ENCODE results near the gene ADARB2. TPM values are rescaled to one million over a fixed set of nuclear protein-coding genes. Genes with fewer than 3 reads are reported as not detected.

The ADARB2 gene
- total RNA-seq, 1 donor from 2014 or later, result 1.2 TPM

GRCh38 chr10:1420661-1421362 lies 316.5 kb downstream of the ADARB2 start:
- intact Hi-C loops (cut with DNase I), result no loop called here
- ATAC-seq (peak; percentile 91), DNase-seq (peak; percentile 82)
- Histone ChIP-seq H3K9me3 (no peaks in the 10 kb centered on the region), H3K27me3 (peaks cover 3% of the 10 kb centered on the region), H3K27ac (no peak overlapping the region), H3K36me3 (no peaks in the 10 kb centered on the region), H3K4me3 (no peak overlapping the region), H3K4me1 (no peaks in the 10 kb centered on the region)
- peak; percentile 62 for TF ChIP-seq CTCF (IDR thresholded peaks at IDR 0.05)

GRCh38 chr10:1419796-1420610 lies 317.3 kb downstream of the ADARB2 start:
- H3K4me3 ChIP-seq, result no peak overlapping the region
- DNase-seq (no peak), ATAC-seq (no peak)

DNA sequence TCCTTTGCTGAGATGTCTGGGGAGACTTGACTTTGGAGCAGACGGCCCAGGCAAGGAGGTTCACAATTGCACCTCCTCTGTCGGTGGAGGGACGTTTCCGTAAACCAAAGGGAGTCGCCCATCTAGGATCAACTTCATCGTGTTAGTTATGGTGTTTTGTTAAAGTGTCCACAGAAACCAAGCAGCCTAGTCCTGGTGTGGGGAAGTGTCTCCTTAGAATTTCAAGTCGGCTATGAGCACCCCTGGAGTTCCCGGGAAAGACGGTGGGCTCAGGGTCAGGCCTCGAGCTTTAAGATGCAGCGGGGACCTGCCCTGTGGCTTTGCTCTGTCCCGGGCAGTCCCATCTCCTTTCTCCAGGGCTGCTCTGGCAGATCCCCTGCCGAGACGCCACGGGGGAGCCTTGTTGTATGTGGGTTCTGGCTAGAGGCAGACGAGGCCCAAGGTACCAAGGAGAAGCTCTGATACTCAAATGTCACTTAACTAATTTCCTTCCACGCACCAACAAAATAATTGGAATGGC lies 319.2 kb downstream of the ADARB2 start:
- no peaks in the 10 kb centered on the region for H3K36me3 ChIP-seq
- H3K9me3 ChIP-seq, result no peaks in the 10 kb centered on the region
- no peak for TF ChIP-seq CTCF (IDR thresholded peaks at IDR 0.05)
- no peak overlapping the region for H3K4me3 ChIP-seq
- H3K27ac ChIP-seq, result no peak overlapping the region
- no peaks in the 10 kb centered on the region for H3K4me1 ChIP-seq
- ATAC-seq (no peak), DNase-seq (no peak)
- H3K27me3 ChIP-seq, result peaks cover 3% of the 10 kb centered on the region
- intact Hi-C loops (cut with DNase I), result no loop called here

More at GRCh38 chr10:1419796-1420610, 317.3 kb downstream of the ADARB2 start:
- TF ChIP-seq CTCF (IDR thresholded peaks at IDR 0.05), result no peak
- intact Hi-C loops (cut with DNase I), result no loop called here
- H3K9me3 ChIP-seq, result no peaks in the 10 kb centered on the region
- H3K27me3 ChIP-seq, result peaks cover 3% of the 10 kb centered on the region
- H3K36me3 ChIP-seq, result no peaks in the 10 kb centered on the region
- no peaks in the 10 kb centered on the region for H3K4me1 ChIP-seq
- no peak overlapping the region for H3K27ac ChIP-seq

DNA sequence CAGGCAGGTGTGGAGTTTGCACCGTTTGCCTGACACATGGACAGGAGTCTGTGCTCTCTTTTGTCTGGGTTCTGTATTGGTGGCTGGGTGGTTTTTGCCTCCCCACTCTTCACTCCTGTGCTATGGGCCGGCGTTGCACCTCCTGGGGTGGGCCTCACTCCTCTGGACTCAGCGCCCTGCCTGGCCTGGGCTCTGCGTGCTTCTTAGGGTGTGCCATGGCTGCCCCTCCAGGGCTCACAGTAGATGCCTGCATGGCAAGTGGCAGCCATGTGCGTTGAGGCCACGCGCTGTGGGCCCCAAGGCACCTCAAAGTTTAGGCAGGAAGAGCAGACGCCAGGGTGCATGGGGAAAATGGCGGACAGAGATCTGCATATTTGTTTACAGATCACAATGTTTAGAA lies 319.8 kb downstream of the ADARB2 start:
- DNase-seq (no peak), ATAC-seq (no peak)
- no peak overlapping the region for H3K4me3 ChIP-seq
- H3K4me1 ChIP-seq, result no peaks in the 10 kb centered on the region
- TF ChIP-seq CTCF (IDR thresholded peaks at IDR 0.05), result no peak
- intact Hi-C loops (cut with DNase I), result no loop called here
- no peaks in the 10 kb centered on the region for H3K9me3 ChIP-seq
- no peaks in the 10 kb centered on the region for H3K36me3 ChIP-seq
- no peak overlapping the region for H3K27ac ChIP-seq
- H3K27me3 ChIP-seq, result peaks cover 3% of the 10 kb centered on the region

- H3K27me3 ChIP-seq, result peaks cover 3% of the 10 kb centered on the region
- H3K4me3 ChIP-seq, result no peak overlapping the region
- DNase-seq, result no peak
- no peaks in the 10 kb centered on the region for H3K36me3 ChIP-seq
- intact Hi-C loops (cut with DNase I), result no loop called here
- ATAC-seq, result no peak
- H3K27ac ChIP-seq, result no peak overlapping the region
- H3K9me3 ChIP-seq, result no peaks in the 10 kb centered on the region
- H3K4me1 ChIP-seq, result no peaks in the 10 kb centered on the region
- no peak for TF ChIP-seq CTCF (IDR thresholded peaks at IDR 0.05)
Observed at GRCh38 chr10:1416456-1417037, 320.8 kb downstream of the ADARB2 start.
